HUDEP-2 (cell line): ENCODE results near the gene EFCAB10.

Experiments used
- DNase-seq, 76 experiments: peaks; one replicate each; lab custom pipeline; 2025; ENCODE audit not compliant: unreplicated experiment in 76 of 76; lab: John Stamatoyannopoulos, UW

EFCAB10 gene, protein sequence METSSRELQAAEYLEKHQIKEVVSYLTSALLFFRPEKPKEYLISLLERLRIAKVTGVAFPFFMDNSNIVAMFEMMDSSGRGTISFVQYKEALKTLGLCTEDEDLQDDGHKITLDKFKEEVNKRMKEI

DNA sequence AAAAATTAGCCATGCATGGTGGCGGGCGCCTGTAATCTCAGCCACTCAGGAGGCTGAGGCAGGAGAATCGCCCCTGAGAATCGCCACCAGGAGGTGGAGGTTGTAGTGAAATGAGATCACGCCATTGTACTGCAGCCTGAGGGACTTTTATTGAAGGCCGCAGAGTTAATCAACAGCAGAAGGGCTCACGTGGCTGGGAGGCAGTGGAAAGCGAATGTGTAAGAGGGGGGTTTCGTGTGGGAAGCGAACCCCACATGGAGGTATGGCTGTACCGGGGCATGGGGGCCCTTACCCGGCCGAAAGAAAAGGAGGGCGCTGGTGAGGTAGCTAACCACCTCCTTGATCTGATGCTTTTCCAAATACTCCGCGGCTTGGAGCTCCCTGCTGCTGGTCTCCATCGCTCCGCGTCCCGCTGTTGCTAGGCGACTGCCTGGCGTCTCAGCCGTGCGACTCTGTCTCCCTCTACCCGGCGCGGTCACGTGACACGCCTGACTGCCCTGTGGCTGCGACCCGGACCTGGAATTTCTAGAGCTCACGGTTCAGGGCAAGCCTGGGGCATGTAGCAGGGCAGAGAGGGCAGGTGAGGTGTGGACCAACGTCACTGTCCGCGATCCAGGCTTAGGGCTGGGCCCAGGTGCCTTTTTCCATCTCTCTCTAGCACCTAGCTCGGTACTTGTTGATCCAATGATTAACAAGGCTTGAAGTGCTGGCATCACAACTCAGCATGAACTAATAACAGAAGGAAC is at the start of gene EFCAB10:
TSS of gene EFCAB10 (minus strand) at position 428 of the 746 bp plus-strand sequence. CDS start at position 398, 30 bp downstream.
- DNase-seq: peak in 4 of 76 experiments; percentile 3 to 20 (median 9)

DNA sequence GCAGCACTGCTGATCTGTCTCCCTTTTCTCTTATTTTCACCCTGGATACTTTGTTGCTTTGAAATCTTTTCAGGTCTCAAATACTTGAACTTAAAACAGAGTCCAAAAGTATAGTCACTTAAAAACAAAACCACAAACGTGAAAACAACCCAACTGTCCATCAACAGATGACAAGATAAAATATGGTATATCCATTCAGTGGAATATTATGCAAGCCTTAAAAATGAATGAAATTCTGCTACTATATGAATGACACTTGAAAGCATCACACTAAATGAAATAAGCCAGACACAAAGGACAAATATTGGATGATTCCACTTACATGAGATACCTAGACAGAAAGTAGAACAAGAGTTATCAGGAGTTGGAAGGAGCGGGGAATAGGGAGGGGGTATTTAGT is 44.7 kb upstream of the EFCAB10 start:
- DNase-seq: no peak

DNA sequence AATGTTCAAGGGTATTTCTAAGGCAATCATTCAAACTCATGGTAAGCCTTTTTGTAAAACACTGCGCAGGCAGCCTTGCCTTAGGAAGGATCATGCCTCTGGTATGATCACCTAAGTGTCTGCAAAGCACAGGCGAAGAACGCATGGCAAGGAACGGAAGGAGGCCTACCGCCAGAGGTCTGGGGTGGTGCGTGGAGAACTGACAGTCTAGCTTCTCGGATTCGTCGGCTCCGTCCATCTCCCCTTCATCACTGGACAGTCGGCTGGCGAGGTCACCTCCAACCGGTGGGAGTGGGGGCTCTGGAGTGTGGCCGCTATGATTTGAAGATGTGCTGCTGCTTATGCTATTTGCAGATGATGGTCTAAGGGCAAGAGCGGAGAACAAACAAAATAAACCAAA is 42.6 kb upstream of the EFCAB10 start:
- DNase-seq: no peak

DNA sequence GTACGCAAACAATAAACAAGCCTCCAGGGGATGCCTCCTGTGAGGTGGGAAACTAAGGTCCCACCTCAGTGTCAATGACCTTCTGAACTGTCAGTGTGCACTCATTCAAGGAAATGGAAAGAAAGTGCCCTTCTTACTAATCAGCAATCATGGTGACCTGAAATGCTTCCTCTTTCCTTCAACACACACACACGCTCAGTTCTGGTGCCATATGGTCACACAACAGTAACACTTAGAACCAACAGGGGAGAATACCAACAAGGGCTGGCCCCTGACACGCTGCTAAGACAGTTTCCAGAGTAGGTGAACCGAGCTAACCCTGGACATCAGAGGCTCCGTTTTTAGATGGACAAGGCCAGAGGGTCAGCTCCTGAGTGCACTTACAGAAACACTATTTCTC is 42.1 kb upstream of the EFCAB10 start:
- DNase-seq: no peak

DNA sequence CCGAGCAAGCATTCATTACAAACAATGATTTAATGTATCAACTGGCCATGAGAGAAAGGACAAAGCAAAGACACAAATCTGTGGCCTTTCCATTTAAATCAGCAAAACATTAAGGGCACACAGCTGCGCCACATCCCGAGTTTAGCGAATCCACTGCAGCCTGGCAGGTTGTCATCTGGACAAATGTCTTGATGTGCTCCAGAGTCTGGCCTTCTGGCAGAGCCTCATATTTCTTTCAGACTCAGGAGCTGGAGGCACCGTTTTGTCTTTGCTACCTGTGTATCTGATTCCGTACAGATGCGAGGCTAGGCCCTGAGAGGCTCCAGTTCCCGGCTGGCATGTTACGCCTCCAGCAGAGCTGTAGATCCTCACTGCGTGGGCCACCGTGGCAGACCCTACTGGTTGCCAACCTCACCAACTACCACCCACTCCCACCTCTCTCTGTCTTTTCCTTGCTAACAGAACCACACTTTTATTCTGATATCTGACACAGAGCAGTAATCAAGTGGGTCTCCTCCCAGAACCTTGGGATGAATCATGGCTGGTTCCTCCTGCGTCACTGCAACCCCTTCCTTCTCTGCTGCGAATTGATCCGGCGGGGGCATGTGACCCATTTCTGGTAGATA is 40.9 kb upstream of the EFCAB10 start:
- DNase-seq: no peak

DNA sequence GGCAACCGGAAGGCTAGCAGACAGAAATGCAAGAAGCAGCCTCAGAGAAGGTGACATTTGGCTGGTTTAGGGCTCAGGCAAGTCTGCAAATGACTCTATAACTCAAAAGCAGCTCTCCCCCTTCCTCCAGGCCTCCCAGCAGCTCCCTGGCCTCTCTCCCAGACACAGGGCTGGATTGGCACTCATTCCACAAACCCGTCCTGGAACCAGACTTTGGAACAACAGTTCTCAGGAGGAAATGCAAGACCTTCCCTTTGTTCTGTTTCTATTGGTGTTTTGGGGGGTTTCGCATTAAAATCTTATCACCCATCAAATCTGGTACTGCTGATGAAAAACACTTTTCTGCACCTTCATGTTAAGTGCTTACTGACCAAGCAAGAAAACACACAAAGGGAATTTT is 40.3 kb upstream of the EFCAB10 start:
- DNase-seq: no peak

DNA sequence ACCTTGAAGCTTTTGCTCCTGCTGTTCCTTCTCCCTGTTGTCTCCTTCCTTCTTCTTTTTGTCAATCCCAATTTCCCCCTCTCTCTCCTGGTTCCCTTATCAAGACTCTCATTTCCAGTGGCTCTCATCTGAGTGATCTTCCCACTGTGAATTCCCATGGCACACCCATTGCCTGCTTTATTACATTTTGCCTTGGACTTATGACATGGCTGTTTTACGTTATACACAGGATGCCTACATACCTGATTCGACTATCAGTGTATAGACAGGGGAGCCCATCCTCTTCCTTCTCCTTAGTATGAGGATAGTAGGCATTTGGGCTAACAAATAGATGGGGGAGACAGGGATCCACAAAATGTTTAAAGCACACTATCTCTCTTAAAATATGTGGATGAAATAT is 39.9 kb upstream of the EFCAB10 start:
- DNase-seq: no peak

DNA sequence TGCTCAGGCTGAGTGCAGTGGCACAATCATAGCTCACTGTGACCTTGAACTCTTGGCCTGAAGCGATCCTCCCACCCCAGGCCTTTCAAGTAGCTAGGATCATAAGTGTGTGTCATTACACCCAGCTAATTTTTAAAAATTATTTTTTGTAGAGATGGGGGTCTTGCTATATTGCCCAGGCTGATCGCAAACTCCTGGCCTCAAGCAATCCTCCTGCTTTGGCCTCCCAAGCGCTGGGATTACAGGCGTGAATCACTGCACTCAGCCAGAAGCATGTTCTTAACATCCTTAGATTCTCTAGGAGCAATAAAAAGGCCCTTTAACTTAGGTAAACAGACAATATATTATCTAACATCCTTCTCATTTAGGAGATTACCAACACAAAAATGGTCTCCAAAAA is 38.3 kb upstream of the EFCAB10 start:
- DNase-seq: no peak

DNA sequence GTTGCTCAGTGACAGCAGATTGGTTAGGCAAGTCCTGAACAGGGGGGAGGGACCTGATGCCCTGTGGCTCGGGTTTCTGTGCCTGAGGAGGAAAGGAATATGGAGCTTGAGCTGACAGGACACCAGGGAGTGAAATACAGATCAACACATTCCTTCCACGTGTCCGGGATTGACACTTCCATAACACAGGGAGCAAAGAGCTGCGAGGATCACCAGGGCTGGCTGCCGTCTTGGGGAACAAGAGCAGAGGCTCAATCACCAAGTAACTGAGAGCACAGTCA is 36.7 kb upstream of the EFCAB10 start:
- no peak for DNase-seq

DNA sequence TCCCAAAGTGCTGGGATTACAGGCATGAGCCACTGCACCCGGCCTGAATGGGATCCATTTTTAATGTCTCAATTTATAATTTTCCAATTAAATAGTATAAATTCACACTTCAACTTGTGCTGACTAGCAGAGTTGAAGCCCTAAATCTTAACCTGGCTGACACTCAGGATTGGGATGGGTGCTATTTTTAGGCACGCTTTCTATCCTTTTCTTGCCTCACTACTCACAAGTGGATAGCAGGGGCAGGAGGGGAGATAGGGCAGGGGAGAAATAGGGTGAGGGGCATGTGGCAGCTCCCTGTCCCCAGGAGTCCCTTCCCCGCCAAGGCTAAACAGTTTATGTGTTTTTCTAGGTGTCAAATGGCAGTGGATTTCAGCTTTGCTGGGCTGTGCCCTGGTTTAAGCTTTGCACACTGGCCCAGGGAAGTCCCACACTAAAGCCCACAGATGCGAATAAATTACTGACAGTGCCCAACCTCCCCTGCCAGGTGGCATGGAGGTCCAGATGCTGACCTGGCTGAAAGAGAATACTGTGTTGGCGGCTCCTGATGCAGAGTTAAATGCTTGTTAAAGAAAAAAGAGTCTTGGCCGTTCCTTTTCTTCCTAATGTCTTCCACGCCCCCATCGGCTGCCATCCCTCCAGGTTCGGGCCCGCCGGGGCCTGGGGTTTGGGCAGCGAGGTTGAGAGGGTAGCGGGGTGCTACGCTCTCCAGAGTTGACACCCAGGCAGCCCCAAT is 36.2 kb upstream of the EFCAB10 start:
- DNase-seq: no peak

DNA sequence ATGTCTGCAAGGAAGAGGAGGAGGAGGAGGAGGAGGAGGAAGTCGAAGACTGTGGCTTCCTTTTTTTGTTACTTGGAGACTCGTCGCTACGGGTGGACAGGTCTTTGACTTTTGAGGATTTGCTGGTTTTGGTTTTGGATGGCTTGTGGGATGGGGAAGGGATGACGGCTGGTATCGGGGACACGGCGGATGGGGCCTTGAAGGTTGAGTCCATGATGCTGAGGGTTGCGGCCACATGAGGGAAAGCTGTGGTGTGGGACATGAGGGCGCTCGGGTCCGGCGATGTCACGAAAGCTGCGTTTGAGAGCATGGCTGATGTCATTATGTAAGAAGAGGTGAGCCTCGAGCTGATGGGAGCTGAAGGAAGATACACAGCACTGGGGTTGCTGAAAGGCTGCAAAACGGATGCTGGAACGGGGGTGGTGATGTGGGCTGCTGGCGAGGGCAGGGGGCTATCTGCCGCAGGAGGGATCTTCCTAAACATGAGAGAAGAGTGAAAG is 33.1 kb upstream of the EFCAB10 start:
- no peak for DNase-seq

DNA sequence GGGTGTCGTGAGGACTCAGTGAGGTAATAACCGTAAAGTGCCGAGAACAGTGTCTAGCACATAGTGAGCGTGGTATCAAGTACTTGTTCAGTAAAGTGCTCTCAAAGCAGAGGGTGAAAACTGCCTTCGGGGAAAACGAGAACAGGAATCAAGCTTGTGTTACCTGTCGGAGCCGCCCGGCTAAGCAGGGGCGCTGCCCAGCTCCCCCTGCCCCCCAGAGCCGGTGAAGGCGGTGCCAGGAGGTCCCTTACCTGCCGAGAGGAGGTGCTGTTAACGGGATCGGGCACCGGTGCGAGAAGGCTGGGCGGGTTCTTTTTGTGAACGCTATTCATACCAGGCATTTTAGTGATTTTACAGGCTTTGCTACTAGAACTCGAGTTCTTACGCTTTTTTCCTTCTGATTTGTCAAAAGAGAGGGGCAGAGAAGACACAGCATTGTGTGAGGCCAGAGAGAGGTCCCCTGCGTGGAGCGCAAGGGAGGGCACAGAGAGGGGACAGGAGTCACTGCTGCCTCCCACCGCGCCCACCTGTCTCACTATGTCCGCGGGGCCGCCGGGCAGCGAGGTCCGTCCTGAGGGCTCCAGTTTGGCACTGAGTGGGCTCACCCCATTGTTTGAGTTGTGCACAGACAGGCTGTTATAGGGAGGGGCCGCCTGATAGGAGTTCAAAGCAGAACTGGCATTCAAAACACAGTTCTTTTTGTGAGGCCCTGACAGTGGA is 32.5 kb upstream of the EFCAB10 start:
- no peak for DNase-seq

DNA sequence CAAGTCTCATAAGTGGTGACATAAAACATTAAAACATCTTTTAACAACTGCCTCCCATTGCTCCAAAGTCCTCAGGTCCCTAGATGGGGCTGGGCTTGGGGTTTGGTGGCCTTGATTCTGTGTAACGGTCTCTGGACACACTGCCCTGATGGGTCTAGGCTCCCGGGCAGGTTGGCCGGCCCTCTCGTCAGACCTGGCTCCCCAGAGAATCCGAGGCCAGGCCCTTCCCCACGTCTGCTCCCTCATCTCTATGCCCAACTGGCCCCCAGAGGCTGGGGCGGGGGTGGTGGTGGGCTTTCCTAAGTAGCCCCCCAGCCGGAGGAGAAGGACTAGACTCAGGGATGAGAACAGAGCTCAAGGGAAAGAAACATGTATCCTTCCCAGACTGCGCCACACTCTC is 31.5 kb upstream of the EFCAB10 start:
- DNase-seq: no peak

DNA sequence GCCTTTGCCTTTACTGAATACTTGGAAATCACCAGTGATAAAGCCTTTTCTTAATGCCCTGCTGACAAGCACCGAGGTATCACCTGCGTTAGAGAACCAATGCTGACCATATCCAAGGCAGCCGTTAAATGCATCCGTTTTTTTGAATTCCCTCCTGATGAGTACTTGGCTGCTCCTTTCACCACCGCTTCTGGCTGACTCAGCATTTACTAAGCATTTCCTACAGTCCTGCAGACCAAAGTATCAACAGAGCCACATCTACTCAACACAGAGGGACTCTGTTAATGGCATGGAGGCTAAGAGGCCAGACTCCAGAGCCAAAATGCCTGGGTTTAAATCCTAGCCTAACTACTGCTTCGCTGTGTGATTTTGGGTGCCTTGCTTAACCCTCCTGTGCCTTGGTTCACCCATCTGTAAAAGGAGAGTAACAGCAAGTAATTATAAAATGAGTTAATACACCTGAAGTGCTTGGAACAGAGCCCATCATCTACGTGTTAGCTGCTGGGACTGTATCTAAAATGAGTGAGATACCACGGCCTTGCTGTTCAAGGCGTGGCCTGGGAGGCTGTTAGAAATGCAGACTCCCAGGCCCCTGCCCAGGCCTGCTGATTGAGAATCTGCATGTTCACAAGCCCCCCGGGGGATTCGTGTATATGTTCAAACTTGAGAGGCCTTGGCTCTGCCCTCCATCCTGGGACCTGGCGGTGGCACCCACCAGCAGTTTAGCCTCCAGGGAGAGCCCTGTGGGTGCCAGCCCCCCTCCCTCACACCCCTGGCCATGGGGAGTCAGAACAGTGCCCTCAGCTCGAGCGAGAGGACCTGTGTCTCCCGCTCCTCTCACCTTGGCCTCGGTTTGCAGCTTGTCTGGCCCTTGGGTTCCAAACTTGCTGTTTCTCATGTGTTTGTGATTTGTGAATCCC is 30.8 kb upstream of the EFCAB10 start:
- no peak for DNase-seq

DNA sequence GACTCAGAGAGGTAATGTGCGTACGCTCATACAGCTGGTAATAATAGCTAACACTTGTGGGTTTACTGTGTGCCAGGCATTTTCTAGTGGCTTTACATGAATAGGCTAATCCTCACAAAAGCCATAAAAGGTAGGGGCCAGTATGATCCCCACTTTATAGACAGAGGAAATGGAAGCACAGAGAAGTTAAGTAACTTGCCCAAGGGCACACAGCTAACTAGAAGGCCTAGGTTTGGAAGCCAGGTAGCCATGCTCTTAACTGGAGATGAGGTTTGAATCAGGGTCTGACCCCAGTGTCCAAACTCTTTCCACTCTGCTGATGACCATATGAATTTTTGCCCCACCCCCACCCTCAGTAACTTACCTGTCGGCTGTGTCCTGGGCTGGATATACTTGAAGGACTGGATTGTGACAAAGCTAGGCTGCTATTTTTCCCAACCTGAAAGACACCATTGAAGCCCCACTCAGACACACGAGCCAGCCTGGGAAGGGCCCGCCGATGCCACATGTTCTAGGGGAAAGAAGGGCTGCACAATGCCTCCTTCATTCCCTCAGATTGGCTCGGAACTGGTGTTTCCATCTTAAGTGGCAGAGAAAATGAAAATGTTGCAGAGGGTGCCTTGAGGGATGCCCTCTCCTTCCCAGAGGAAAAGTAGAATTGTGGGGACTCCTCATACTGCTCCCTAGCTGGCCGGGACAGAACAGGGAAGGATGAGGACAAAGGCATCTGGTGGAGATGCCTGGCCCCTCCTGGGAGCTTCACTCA is 29.1 kb upstream of the EFCAB10 start:
- no peak for DNase-seq

DNA sequence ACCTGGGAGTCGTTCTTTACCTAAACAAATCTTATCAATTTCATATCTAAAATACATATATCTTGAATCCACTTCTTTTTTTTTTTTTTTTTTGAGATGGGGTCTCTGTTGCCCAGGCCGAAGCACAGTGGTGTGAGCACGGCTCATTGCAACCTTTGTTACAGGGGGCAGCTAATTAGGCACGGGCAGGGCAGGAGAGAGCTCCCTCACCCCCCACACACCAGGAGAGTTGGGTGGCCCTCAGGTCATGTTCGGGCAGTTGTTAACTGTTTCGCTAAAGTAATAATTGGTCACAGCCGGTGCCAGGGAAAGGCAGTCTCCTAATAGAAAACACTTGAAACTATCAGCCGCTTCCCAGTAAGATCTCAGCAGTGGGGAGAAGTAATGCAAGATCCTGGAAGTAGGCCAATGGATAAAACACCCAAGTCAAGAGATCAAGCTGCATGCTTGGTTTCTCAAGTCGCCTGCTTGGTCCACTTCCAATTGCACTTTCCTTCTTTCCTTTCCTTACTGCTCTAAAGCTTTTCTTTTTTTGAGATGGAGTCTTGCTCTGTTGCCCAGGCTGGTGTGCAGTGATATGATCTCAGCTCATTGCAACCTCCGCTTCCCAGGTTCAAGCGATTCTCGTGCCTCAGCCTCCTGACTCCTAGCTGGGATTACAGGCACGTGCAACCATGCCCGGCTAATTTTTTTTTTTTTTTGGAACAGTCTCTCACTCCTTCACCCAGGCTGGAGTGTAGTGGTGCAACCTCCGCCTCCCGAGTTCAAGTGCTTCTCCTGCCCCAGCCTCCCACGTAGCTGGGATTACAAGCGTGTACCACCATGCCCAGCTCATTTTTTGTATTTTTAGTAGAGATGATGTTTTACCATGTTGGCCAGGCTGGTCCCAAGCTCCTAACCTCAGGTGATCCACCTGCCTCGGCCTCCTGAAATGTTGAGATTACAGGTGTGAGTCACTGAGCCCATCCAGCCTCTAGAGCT is 21.3 kb upstream of the EFCAB10 start:
- DNase-seq: no peak

DNA sequence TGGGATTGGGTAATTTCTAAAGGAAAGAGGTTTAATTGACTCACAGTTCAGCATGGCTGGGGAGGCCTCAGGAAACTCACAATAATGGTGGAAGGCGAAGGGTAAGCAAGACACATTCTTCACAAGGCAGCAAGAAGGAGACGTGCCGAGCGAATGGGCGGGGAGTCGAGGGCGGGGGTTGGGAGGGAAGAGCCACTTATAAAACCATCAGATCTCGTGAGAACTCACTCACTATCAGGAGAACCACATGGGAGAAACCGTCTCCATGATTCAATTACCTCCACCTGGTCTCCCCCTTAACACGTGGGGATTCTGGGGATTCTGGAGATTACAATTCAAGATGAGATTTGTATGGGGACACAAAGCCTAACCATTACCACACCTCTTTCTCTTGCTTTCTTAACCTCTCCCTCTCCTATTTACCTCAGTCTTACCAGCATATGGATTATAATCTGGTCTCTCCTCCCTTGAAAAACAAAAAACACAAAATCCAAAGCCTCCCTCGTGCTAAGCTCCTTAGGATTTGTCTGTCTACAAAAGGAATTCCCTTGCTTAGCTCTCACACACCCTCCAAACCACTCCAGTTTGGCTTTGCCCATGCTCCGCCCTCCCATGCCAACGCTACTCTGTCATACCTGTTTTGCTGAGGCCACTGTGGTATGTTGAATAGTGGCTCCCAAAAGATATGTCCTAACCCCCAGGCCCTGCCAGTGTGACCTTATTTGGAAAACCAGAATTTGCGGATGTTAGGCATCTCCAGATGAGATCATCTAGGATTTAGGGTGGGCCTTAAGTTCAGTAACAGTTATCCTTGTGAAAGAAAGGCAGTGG is 19.6 kb upstream of the EFCAB10 start:
- DNase-seq: no peak
